DOHH2 (cell line): ENCODE measurements around the gene ZBTB43.
"Not testable (repeated sequence)": the region's sequence is repeated elsewhere in the genome, so short reads cannot be mapped to it uniquely, and the experiment has no call there.

Experiments used
- H3F3A ChIP-seq: fragments of 200-600 bp; sonication (generic), shearing (Covaris generic); 2 replicates; pipeline ENCODE4 v1.6.0; 2016; ENCODE audit warnings: antibody characterized with exemption, mild to moderate bottlenecking; ENCODE audit not compliant: control insufficient read depth, insufficient read depth
- H3K27ac ChIP-seq: fragments of 200-600 bp; sonication (generic); 2 replicates; pipeline ENCODE4 v1.5.1; 2014; ENCODE audit warnings: low read depth, mild to moderate bottlenecking, low read length, moderate library complexity
- H3K27me3 ChIP-seq: fragments of 200-600 bp; sonication (generic); 2 replicates; pipeline ENCODE4 v1.6.1; 2014; ENCODE audit warnings: mild to moderate bottlenecking, low read length, mixed read lengths; ENCODE audit not compliant: control insufficient read depth
- H3K36me3 ChIP-seq: fragments of 200-600 bp; sonication (generic); 2 replicates; pipeline ENCODE4 v1.6.1; 2014; ENCODE audit warnings: mild to moderate bottlenecking, low read length, moderate library complexity, mixed read lengths; ENCODE audit not compliant: control insufficient read depth
- H3K4me1 ChIP-seq: fragments of 200-600 bp; sonication (generic); 2 replicates; pipeline ENCODE4 v1.6.1; 2014; ENCODE audit warnings: mild to moderate bottlenecking, low read length, mixed read lengths; ENCODE audit not compliant: control insufficient read depth
- H3K4me2 ChIP-seq: fragments of 200-600 bp; sonication (generic); 2 replicates; pipeline ENCODE4 v1.6.0; 2014; ENCODE audit warnings: mild to moderate bottlenecking, low read length, moderate library complexity
- H3K4me3 ChIP-seq: fragments of 200-600 bp; sonication (generic); 2 replicates; pipeline ENCODE4 v1.5.1; 2014; ENCODE audit warnings: mild to moderate bottlenecking, low read length, mixed read lengths
- H3K79me2 ChIP-seq: fragments of 200-600 bp; sonication (generic); 2 replicates; pipeline ENCODE4 v1.6.1; 2014; ENCODE audit warnings: mild to moderate bottlenecking, low read length, mixed read lengths; ENCODE audit not compliant: control insufficient read depth
- H3K9me2 ChIP-seq: fragments of 200-600 bp; sonication (generic); replicated peaks from 2 replicates; pipeline ENCODE4 v1.6.1; 2014; ENCODE audit warnings: mild to moderate bottlenecking, low read length, mixed read lengths; ENCODE audit not compliant: control insufficient read depth
- H3K9me3 ChIP-seq: fragments of 200-600 bp; sonication (generic); 2 replicates; pipeline ENCODE4 v1.6.1; 2014; ENCODE audit warnings: antibody characterized with exemption, low read length, mixed read lengths; ENCODE audit not compliant: control insufficient read depth, insufficient read depth
- H4K20me1 ChIP-seq: fragments of 200-600 bp; sonication (generic); 2 replicates; pipeline ENCODE4 v1.6.0; 2014; ENCODE audit warnings: low read depth, mild to moderate bottlenecking, antibody characterized with exemption, low read length, moderate library complexity; ENCODE audit not compliant: control insufficient read depth, insufficient read depth
- EZH2phosphoT487 ChIP-seq: fragments of 200-600 bp; sonication (generic); IDR thresholded peaks from 2 replicates; pipeline ENCODE4 v1.6.1; 2017; ENCODE audit warnings: borderline replicate concordance, mild to moderate bottlenecking, antibody characterized with exemption, low read length, moderate library complexity, mixed read lengths
- TF ChIP-seq, protein P1 (sequence below): fragments of 200-600 bp; sonication (generic); IDR thresholded peaks from one replicate; pipeline ENCODE4 v1.5.1; 2014; ENCODE audit warnings: antibody characterized with exemption, mild to moderate bottlenecking, low read depth, low read length; ENCODE audit not compliant: poor library complexity, severe bottlenecking

Gene ZBTB43

GRCh38 chr9:126822278-126822677 lies 17.4 kb downstream of the ZBTB43 start:
- TF ChIP-seq EZH2phosphoT487, result no peak
- TF ChIP-seq, protein P1, sequence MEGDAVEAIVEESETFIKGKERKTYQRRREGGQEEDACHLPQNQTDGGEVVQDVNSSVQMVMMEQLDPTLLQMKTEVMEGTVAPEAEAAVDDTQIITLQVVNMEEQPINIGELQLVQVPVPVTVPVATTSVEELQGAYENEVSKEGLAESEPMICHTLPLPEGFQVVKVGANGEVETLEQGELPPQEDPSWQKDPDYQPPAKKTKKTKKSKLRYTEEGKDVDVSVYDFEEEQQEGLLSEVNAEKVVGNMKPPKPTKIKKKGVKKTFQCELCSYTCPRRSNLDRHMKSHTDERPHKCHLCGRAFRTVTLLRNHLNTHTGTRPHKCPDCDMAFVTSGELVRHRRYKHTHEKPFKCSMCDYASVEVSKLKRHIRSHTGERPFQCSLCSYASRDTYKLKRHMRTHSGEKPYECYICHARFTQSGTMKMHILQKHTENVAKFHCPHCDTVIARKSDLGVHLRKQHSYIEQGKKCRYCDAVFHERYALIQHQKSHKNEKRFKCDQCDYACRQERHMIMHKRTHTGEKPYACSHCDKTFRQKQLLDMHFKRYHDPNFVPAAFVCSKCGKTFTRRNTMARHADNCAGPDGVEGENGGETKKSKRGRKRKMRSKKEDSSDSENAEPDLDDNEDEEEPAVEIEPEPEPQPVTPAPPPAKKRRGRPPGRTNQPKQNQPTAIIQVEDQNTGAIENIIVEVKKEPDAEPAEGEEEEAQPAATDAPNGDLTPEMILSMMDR, result no peak
- Histone ChIP-seq H3K4me2 (no peak overlapping the region), H3K79me2 (peaks cover 47% of the 10 kb centered on the region)

DNA sequence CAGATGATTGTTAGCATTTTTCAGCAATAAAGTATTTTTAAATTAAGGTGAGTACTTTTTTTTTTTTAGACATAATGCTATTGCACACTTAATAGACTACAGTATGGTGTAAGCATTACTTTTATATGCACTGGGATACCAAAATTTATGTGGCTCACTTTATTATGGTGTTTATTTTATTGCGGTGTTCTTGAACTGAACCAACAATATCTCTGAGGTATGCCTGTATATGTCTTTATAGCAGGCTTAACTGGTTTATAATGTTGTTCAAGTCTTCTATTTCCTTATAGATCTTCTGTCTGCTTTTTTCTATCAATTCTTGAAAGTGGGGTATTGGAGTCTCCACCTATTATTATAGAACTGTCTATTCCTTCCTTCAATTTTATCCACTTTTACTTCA lies 18.0 kb downstream of the ZBTB43 start:
- H3K4me3 ChIP-seq, result no peak overlapping the region
- no peaks in the 10 kb centered on the region for H4K20me1 ChIP-seq
- H3K79me2 ChIP-seq, result peaks cover 45% of the 10 kb centered on the region
- H3K9me3 ChIP-seq, result peaks cover 19% of the 10 kb centered on the region; the same call in 1 of the 2 replicates
- H3K4me1 ChIP-seq, result no peaks in the 10 kb centered on the region
- no peaks in the 10 kb centered on the region for H3K27me3 ChIP-seq
- peaks cover 25% of the 10 kb centered on the region for H3K36me3 ChIP-seq
- no peaks in the 10 kb centered on the region for H3K9me2 ChIP-seq
- no peaks in the 10 kb centered on the region for H3F3A ChIP-seq
- TF ChIP-seq EZH2phosphoT487, result no peak
- TF ChIP-seq, protein P1, result no peak
- H3K27ac ChIP-seq, result no peak overlapping the region
- no peak overlapping the region for H3K4me2 ChIP-seq

More at GRCh38 chr9:126822278-126822677, 17.4 kb downstream of the ZBTB43 start:
- no peak overlapping the region for H3K4me3 ChIP-seq
- no peaks in the 10 kb centered on the region for H3F3A ChIP-seq
- no peak overlapping the region for H3K27ac ChIP-seq
- H4K20me1 ChIP-seq, result no peaks in the 10 kb centered on the region
- H3K36me3 ChIP-seq, result peaks cover 29% of the 10 kb centered on the region
- no peaks in the 10 kb centered on the region for H3K27me3 ChIP-seq
- no peaks in the 10 kb centered on the region for H3K4me1 ChIP-seq
- H3K9me3 ChIP-seq, result peaks cover 19% of the 10 kb centered on the region; the same call in 1 of the 2 replicates
- H3K9me2 ChIP-seq, result no peaks in the 10 kb centered on the region

DNA sequence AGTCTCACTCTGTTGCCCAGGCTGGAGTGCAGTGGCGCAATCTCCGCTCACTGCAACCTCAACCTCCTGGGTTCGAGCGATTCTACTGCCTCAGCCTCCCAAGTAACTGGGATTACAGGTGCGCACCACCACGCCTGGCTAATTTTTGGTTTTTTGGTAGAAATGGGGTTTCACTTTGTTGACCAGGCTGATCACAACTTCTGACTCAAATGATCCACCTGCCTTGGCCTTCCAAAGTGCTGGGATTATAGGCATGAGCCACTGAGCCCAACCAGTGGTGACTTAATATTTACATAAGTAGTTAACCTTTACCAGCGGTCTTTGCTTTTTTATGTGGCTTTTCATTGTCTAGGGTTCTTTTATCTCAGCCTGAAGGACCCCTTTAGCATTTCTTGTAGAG lies 19.2 kb downstream of the ZBTB43 start:
- H3K9me2 ChIP-seq, H3K27me3 ChIP-seq, H3K27ac ChIP-seq, H3K4me1 ChIP-seq, H3F3A ChIP-seq, H4K20me1 ChIP-seq, H3K4me2 ChIP-seq, H3K4me3 ChIP-seq: not testable (repeated sequence)
- Histone ChIP-seq H3K79me2 (peaks cover 38% of the 10 kb centered on the region), H3K9me3 (peaks cover 10% of the 10 kb centered on the region; the same call in 1 of the 2 replicates), H3K36me3 (peaks cover 15% of the 10 kb centered on the region)

- Histone ChIP-seq H3K36me3 (peaks cover 2% of the 10 kb centered on the region), H3K9me3 (no peaks in the 10 kb centered on the region), H3K79me2 (peaks cover 21% of the 10 kb centered on the region), H3K4me2 (no peak overlapping the region), H4K20me1 (peaks cover 3% of the 10 kb centered on the region; the same call in 1 of the 2 replicates), H3K27me3 (no peaks in the 10 kb centered on the region), H3K9me2 (no peaks in the 10 kb centered on the region), H3K27ac (no peak overlapping the region), H3K4me3 (no peak overlapping the region), H3F3A (no peaks in the 10 kb centered on the region), H3K4me1 (peaks cover 6% of the 10 kb centered on the region)
- TF ChIP-seq, protein P1, result no peak
- TF ChIP-seq EZH2phosphoT487, result no peak
Observed at GRCh38 chr9:126827227-126827626, 22.4 kb downstream of the ZBTB43 start.
